ENCODE results near the gene AQP3.

The AQP3 gene

DNA sequence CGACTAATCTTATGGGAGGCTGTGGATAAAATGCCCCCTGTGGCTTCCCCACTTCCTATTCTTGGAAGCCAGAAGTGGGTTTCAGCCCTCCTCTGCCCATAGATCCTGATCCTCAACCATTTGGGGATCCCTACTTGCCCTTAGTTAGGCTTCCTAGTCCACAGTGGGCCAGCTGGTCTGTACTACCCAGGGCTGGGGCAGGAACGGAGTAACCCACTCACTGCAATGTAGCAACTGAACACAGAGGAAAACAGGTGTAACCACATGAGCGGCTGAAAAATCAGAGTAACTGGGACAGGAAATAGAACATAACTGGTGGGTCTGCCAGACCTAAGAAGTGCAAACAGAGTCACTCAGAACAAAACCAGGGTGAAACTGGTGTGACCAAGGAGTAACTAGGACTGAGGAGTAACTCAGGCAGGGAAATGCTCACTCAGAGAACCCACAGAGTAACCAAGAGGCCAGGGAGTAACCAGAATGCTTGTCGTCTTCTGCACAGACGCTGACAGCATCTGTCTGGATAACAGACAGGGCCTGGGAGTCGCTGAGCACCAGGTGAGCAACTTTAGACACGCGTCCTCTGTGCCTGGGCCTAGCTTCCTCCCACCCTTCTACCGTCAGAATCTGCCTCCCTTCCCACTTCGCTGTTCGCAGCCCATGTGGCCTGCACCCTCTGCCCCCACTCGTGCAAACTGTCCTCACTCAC is 1.0 kb downstream of the AQP3 start:
- Histone ChIP-seq H3K4me3 (ENCODE audit: insufficient read length, low read depth) (no peak overlapping the region), H3K9ac (ENCODE audit: insufficient read length, low read depth) (peak overlapping the region; percentile 46), H3K36me3 (ENCODE audit: insufficient read depth, insufficient read length, low read length) (no peaks in the 10 kb centered on the region), H3K27me3 (ENCODE audit: insufficient read depth, insufficient read length) (peaks cover 21% of the 10 kb centered on the region), H3K9me3 (ENCODE audit: insufficient read depth, low read length) (no peaks in the 10 kb centered on the region), H3K4me1 (ENCODE audit: insufficient read depth, insufficient read length) (peaks cover 28% of the 10 kb centered on the region)
- TF ChIP-seq SUZ12 (IDR thresholded peaks at IDR 0.05; ENCODE audit: extremely low read depth, insufficient read depth, insufficient read length) (no peak), YY1 (IDR thresholded peaks at IDR 0.05; ENCODE audit: insufficient read depth, insufficient read length) (no peak), ZNF274 (IDR thresholded peaks at IDR 0.05; ENCODE audit: low read depth, low read length) (no peak)
- no peak for DNase-seq (ENCODE audit: low read depth, low spot score)

DNA sequence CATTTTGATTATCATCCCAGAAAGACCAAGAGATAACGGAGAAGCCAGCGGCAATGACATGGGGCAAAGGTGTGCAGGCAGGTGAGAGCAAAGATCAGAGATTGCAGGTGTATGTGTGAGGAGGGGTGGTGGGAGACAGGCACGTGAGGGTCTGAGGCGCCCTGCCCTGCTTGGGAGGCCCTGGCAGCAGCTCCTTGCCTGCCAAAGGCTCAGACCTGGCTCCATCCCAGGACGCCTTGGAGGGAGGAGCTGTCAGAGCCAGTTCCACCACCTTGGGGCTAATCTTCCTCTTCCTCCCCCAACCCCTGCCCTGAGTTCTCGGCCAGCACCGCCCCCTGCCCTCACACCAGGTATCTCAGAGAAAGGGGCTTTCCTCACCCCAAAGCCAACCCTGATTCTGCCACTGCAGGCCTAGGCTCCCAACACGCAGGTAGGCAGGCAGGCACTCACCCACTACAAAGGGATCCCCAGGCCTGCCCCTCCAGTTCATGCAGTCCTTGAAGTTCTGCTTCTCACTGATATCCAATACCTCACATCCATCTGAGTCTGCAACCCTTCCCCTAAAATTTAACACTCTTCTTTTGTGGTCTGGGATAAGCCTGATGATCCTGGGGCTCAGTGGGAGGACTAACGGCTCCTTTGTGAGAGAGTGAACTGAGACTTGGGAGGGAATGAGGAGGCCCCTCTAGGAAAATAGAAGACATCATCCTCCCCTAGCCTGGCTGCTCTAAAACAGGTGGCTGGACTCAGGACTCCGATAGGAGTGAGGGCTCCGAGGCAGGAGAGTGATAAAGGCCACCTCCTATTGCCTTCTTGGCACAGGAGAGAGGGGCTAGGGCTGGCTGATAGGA is 1.8 kb downstream of the AQP3 start:
- Histone ChIP-seq H3K9me3 (ENCODE audit: insufficient read depth, low read length) (no peaks in the 10 kb centered on the region), H3K36me3 (ENCODE audit: insufficient read depth, insufficient read length, low read length) (no peaks in the 10 kb centered on the region), H3K9ac (ENCODE audit: insufficient read length, low read depth) (no peak overlapping the region), H3K27me3 (ENCODE audit: insufficient read depth, insufficient read length) (peaks cover 21% of the 10 kb centered on the region), H3K4me3 (ENCODE audit: insufficient read length, low read depth) (no peak overlapping the region), H3K4me1 (ENCODE audit: insufficient read depth, insufficient read length) (peaks cover 28% of the 10 kb centered on the region)
- no peak for TF ChIP-seq YY1 (IDR thresholded peaks at IDR 0.05; ENCODE audit: insufficient read depth, insufficient read length)
- no peak for TF ChIP-seq ZNF274 (IDR thresholded peaks at IDR 0.05; ENCODE audit: low read depth, low read length)
- TF ChIP-seq SUZ12 (IDR thresholded peaks at IDR 0.05; ENCODE audit: extremely low read depth, insufficient read depth, insufficient read length), result no peak
- DNase-seq (ENCODE audit: low read depth, low spot score), result no peak

DNA sequence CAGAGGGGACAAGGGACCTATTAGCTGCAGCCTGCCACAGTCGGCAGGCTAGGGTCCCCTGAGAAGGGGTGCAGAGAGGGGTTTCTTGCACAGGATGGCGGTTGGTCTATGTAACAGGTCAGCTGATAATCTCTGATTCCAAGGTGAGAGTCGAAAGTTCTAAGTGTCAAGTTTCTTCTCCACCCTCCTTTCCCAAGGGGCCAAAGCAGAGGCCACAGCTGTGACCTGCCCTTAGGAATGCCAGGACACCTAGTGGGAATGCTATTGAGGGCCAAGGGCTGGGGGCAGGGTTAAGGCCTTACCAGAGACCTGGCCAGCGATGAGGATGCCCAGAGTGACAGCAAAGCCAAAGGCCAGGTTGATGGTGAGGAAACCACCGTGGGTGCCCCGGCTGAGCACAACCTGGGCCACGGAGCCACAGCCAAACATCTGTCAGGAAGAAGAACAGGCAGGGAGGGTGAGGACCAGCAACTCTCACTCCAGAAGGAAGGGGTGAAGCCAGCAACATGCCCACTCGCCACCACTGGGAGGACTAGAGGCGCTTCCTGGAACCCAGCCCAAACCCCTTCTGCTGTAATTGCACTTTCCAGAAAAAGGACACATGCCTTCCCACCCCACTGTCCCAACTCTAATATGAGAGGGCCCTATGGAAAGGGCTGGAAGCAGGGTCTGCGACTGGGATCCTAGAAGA is 3.8 kb downstream of the AQP3 start:
- Histone ChIP-seq H3K36me3 (ENCODE audit: insufficient read depth, insufficient read length, low read length) (no peaks in the 10 kb centered on the region), H3K9me3 (ENCODE audit: insufficient read depth, low read length) (no peaks in the 10 kb centered on the region), H3K4me3 (ENCODE audit: insufficient read length, low read depth) (no peak overlapping the region), H3K4me1 (ENCODE audit: insufficient read depth, insufficient read length) (peaks cover 39% of the 10 kb centered on the region), H3K27me3 (ENCODE audit: insufficient read depth, insufficient read length) (peaks cover 16% of the 10 kb centered on the region), H3K9ac (ENCODE audit: insufficient read length, low read depth) (no peak overlapping the region)
- TF ChIP-seq ZNF274 (IDR thresholded peaks at IDR 0.05; ENCODE audit: low read depth, low read length), result no peak
- TF ChIP-seq SUZ12 (IDR thresholded peaks at IDR 0.05; ENCODE audit: extremely low read depth, insufficient read depth, insufficient read length), result no peak
- TF ChIP-seq YY1 (IDR thresholded peaks at IDR 0.05; ENCODE audit: insufficient read depth, insufficient read length), result no peak
- no peak for DNase-seq (ENCODE audit: low read depth, low spot score)

DNA sequence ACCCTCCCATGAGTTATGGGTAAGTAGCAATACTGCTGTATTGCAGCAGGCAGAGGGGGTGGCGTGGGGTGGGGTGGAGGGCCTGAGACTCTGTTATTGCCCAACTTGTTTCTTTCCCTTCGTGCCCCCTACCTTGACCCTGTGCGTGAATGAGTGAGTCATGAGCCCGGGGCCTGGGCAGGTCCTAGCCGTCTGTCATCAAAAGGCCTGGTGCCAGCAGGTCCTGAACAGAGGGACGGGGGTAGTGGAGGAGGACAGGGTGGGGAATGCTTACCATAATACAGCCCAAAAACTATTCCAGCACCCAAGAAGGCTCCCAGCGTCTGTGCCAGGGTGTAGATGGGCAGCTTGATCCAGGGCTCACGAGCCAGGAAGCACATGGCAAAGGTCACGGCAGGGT is 4.3 kb downstream of the AQP3 start:
- DNase-seq (ENCODE audit: low read depth, low spot score), result no peak
- Histone ChIP-seq H3K4me3 (ENCODE audit: insufficient read length, low read depth) (no peak overlapping the region), H3K9ac (ENCODE audit: insufficient read length, low read depth) (no peak overlapping the region), H3K4me1 (ENCODE audit: insufficient read depth, insufficient read length) (peaks cover 37% of the 10 kb centered on the region), H3K36me3 (ENCODE audit: insufficient read depth, insufficient read length, low read length) (no peaks in the 10 kb centered on the region), H3K27me3 (ENCODE audit: insufficient read depth, insufficient read length) (peaks cover 12% of the 10 kb centered on the region), H3K9me3 (ENCODE audit: insufficient read depth, low read length) (no peaks in the 10 kb centered on the region)
- TF ChIP-seq ZNF274 (IDR thresholded peaks at IDR 0.05; ENCODE audit: low read depth, low read length) (no peak), YY1 (IDR thresholded peaks at IDR 0.05; ENCODE audit: insufficient read depth, insufficient read length) (no peak), SUZ12 (IDR thresholded peaks at IDR 0.05; ENCODE audit: extremely low read depth, insufficient read depth, insufficient read length) (no peak)

DNA sequence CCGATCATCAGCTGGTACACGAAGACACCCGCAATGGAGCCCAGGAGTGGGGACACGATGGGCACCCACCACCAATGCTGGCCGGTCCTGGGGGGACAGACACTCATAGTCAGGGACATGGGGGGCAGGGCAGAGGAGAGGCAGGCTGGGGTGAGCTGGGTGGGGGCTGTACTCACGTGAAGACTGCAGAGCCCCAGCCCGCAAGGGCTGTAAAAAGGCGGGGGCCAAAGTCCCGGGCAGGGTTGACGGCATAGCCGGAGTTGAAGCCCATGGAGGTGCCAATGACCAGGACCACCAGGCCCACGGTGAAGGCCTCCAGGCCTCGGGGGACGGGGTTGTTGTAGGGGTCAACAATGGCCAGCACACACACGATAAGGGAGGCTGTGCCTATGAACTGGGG is 5.3 kb downstream of the AQP3 start:
- peaks cover 8% of the 10 kb centered on the region for H3K27me3 ChIP-seq (ENCODE audit: insufficient read depth, insufficient read length)
- peaks cover 33% of the 10 kb centered on the region for H3K4me1 ChIP-seq (ENCODE audit: insufficient read depth, insufficient read length)
- no peaks in the 10 kb centered on the region for H3K9me3 ChIP-seq (ENCODE audit: insufficient read depth, low read length)
- H3K4me3 ChIP-seq (ENCODE audit: insufficient read length, low read depth), result no peak overlapping the region
- no peaks in the 10 kb centered on the region for H3K36me3 ChIP-seq (ENCODE audit: insufficient read depth, insufficient read length, low read length)
- no peak overlapping the region for H3K9ac ChIP-seq (ENCODE audit: insufficient read length, low read depth)
- no peak for DNase-seq (ENCODE audit: low read depth, low spot score)
- TF ChIP-seq ZNF274 (IDR thresholded peaks at IDR 0.05; ENCODE audit: low read depth, low read length) (no peak), SUZ12 (IDR thresholded peaks at IDR 0.05; ENCODE audit: extremely low read depth, insufficient read depth, insufficient read length) (no peak), YY1 (IDR thresholded peaks at IDR 0.05; ENCODE audit: insufficient read depth, insufficient read length) (no peak)

DNA sequence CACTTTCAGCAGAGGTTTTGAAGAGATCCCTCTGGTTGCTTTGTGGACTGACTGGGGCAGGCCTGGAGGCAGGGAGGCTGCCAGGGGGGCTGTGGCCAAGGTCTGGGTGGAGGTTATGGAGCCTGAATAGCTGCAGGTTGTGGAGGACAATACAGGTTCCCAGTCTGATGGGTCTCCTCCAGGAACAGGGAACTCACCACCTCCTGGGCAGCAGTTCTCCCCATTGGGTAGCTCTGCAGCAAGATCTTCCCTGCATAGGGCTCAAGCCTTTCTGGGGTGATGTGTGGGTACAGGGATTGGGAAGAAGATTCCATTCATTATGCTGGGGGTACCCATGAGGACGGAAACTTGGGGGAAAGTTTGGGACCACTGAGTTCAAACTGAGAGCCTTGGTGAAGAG is 6.8 kb downstream of the AQP3 start:
- no peak overlapping the region for H3K9ac ChIP-seq (ENCODE audit: insufficient read length, low read depth)
- TF ChIP-seq SUZ12 (IDR thresholded peaks at IDR 0.05; ENCODE audit: extremely low read depth, insufficient read depth, insufficient read length) (no peak), ZNF274 (IDR thresholded peaks at IDR 0.05; ENCODE audit: low read depth, low read length) (no peak)
- no peaks in the 10 kb centered on the region for H3K27me3 ChIP-seq (ENCODE audit: insufficient read depth, insufficient read length)
- no peak for DNase-seq (ENCODE audit: low read depth, low spot score)
- H3K4me1 ChIP-seq (ENCODE audit: insufficient read depth, insufficient read length), result peaks cover 28% of the 10 kb centered on the region
- no peaks in the 10 kb centered on the region for H3K36me3 ChIP-seq (ENCODE audit: insufficient read depth, insufficient read length, low read length)
- no peaks in the 10 kb centered on the region for H3K9me3 ChIP-seq (ENCODE audit: insufficient read depth, low read length)
- no peak overlapping the region for H3K4me3 ChIP-seq (ENCODE audit: insufficient read length, low read depth)

DNA sequence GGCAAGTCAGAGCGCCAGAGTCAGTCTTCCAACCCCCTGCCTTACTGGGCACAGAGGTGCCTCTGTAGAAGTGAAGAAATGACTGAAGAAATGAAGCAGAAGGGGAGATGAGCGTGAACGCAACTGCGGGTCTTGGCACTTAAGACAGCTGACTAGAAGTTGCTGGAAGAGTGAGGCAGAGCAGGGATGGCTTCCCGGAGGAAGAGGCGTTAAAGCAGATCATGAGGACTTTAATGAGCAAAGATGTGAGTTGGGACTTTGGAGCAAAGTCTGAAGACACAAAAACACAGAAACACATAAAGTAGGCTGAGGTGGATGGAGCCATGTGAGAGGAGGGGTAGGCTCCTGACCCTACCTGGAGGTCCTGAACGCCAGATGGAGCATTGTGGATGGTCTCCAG is 7.2 kb downstream of the AQP3 start:
- peaks cover 26% of the 10 kb centered on the region for H3K4me1 ChIP-seq (ENCODE audit: insufficient read depth, insufficient read length)
- H3K9me3 ChIP-seq (ENCODE audit: insufficient read depth, low read length), result no peaks in the 10 kb centered on the region
- TF ChIP-seq YY1 (IDR thresholded peaks at IDR 0.05; ENCODE audit: insufficient read depth, insufficient read length) (no peak), ZNF274 (IDR thresholded peaks at IDR 0.05; ENCODE audit: low read depth, low read length) (no peak), SUZ12 (IDR thresholded peaks at IDR 0.05; ENCODE audit: extremely low read depth, insufficient read depth, insufficient read length) (no peak)
- DNase-seq (ENCODE audit: low read depth, low spot score), result no peak
- no peak overlapping the region for H3K4me3 ChIP-seq (ENCODE audit: insufficient read length, low read depth)
- H3K36me3 ChIP-seq (ENCODE audit: insufficient read depth, insufficient read length, low read length), result no peaks in the 10 kb centered on the region
- no peak overlapping the region for H3K9ac ChIP-seq (ENCODE audit: insufficient read length, low read depth)
- H3K27me3 ChIP-seq (ENCODE audit: insufficient read depth, insufficient read length), result no peaks in the 10 kb centered on the region

All from NT2/D1 (cell line).